SKM-1 (cell line): Measurements from ENCODE around the gene DMD.
"Not testable (repeated sequence)": the region's sequence is repeated elsewhere in the genome, so short reads cannot be mapped to it uniquely, and the experiment has no call there.

Source experiments
- DNase-seq: peaks from one replicate; lab custom pipeline; 2025; ENCODE audit not compliant: unreplicated experiment; lab: John Stamatoyannopoulos, UW

Gene DMD

DNA sequence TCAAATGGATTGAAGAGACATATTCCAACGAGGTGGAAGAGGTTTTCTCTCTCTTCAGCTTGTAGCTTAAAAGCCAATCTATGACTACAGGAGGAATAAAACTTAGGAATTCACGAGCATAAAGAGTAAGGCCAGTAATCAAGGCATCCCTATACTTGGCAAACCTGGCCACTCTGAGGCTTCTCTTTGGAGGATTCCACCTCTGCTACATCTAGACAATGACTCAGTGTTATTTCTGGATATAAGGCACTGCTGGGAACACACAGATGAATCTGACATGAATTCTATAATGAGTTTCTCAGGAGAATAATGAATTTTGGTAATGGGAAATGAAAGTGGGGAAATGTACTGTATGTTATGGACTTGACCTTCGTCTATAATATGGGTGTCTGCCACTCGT lies 1123.7 kb downstream of the DMD start:
- no peak for DNase-seq

- DNase-seq: no peak
Observed at GRCh38 chrX:32084757-32085156, 1126.6 kb downstream of the DMD start.

- no peak for DNase-seq
Observed at GRCh38 chrX:32048285-32048684, 1163.1 kb downstream of the DMD start.

GRCh38 chrX:32045149-32045548 lies 1166.2 kb downstream of the DMD start:
- no peak for DNase-seq

GRCh38 chrX:32041181-32041580 lies 1170.2 kb downstream of the DMD start:
- no peak for DNase-seq

DNA sequence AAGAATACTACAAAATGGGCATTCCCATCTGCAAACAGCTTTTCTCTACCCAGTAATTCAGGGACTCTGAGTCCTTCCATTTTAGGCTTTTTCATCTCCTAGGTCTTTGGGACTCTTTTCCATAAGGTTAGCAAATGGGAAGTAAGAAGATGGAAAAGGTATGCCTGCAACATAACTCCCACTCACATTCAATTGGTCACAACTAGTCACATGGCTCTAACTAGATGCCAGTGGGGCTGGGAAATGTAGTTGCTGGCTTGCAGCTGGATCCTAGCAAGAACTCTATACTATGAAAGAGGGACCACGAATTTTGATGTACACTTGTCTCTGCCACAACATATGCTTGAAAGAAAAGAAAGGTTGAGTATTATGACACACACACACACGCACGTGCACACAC lies 1184.6 kb downstream of the DMD start:
- DNase-seq: no peak

GRCh38 chrX:32024072-32024471 lies 1187.3 kb downstream of the DMD start:
- no peak for DNase-seq

GRCh38 chrX:32016195-32016594 lies 1195.2 kb downstream of the DMD start:
- DNase-seq: no peak

DNA sequence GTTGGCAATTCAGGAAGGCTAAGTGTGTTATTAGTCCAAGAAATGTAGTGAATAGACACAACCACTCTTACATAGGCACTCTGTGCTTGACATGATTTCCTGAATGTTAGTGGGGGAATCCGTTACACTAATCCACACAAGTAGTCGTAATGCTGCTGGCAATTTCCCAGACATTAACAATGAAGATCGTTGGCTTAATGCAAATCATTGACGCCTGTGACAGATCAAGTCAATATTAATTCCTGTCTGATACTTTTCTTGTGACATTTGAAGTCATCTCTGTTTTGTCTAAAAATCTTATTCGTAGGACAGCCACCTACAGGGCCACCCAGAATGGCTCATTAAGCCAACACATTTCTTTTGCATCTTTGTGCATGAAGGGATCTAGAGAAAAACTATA lies 1200.4 kb downstream of the DMD start:
- no peak for DNase-seq

DNA sequence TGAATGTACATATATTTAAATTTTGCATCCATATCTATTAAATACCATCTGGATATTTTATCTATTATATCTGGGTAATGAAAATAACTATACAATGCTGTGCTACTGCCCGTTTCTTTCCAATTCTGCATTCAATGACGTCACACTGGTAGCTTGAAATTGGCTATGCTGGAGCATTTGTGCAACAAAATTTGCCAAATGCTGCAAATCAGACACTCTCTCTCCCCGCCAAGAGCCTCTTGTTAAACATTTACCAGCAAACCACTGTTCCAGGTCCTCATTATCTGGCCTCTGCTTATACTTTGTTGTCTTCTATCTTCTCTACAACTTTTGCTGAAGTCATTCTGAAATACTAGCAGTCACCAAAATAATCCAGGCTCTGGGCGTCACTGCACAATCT lies 1201.1 kb downstream of the DMD start:
- no peak for DNase-seq

DNA sequence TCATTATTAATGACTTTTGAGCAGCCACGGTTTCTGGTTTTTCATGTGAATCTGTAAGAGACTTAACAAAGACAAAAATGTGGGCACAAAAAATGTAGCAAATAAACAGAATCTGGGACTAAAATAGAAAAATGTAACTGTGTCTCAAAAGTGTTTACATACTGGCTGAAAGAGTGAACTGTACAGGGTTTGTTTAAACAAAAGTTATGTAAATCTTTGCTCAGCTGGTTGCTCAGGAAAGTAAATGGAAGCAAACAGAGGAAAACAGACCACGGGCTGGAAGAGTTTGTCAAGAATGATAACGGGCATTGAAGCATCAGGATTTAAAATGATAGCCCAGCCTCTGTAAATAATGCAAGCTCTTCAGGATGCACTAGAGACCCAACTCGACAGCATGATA lies 1217.7 kb downstream of the DMD start:
- no peak for DNase-seq

DNA sequence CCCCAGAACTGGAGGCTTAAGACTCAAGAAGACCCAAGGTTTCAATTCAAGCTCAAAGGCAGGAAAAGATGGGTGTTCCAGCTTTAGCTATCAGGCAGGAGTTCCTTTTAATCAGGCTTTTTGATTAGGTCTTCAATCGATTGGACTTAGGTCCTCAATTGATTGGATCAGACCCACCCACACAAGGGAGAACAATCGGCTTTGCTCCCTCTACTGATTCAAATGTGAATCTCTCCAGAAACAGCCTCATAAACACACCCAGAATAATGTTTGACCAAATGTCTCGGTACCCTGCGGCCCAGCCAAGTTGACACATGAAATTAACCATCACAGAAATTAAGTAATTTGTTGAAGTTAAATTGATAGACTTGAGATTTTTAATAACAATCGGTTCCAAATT lies 1222.4 kb downstream of the DMD start:
- DNase-seq: no peak

DNA sequence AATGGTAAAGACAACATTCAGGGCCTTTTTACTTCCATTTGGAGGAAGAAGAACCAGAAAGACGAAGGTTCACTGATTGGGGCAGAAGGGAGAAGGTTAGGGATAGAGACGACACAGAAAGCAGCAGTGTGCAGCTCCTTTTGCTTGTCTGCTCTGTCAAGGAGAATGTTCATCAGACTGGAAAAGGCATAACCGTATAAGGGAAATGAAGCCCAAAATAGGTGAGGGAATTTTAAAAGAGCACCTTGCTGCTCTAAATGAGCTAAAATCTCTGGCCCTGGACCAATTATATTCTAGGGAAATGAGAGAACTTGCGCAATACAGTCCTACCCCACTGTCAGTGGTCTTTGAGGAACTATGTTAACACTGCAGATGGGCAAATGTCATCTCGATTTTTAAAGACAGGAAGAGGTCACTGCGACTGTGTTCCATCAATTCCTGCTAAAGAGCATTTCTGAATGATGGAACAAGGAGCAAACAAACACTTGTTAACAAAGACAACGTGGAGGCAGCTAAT lies 1229.7 kb downstream of the DMD start:
- no peak for DNase-seq

DNA sequence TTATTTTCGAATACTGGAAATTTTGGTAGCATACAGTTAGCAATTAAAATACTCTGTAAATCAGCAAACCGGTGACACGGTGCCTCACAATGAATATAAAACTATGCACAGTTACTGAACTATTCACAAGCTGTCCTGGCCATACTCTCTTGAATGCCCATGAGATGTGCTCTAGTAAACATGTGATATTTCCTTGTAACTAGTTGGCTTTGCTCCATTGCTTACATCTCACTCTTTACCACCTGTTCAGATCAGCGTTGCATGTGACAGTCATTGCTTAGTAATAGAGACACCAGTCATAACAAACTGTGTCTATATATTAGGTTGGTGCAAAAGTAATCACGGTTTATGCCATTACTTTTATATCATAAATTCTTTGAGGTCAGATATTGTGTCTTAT lies 1241.6 kb downstream of the DMD start:
- no peak for DNase-seq

GRCh38 chrX:31962256-31962655 lies 1249.1 kb downstream of the DMD start:
- DNase-seq: no peak

DNA sequence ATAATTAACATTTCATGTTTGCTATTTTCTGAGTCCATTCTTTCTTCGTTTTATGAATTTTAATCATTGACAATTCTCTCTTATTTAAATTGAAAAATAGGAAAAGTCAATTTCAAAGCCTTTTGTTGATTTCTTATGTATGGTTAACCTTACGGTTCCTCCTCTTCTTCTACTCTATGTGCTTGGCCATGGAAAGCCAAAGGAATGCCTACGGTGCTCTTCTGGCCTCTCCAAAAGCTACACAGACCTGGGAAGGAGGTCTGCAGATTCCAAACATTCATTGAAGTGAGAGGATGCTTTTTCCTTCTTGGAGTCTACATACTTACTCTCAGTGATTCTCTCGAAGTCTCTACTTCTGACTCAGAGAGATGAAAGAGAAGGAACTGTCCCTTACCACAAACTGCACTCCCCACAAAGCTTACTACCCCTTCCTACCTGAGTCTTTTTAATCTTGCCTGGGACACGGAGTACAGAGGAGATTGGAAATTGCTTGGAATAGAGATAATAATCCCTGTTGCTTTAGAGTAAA lies 1276.4 kb downstream of the DMD start:
- DNase-seq: no peak

- DNase-seq: no peak
Observed at GRCh38 chrX:31934015-31934414, 1277.3 kb downstream of the DMD start.

DNA sequence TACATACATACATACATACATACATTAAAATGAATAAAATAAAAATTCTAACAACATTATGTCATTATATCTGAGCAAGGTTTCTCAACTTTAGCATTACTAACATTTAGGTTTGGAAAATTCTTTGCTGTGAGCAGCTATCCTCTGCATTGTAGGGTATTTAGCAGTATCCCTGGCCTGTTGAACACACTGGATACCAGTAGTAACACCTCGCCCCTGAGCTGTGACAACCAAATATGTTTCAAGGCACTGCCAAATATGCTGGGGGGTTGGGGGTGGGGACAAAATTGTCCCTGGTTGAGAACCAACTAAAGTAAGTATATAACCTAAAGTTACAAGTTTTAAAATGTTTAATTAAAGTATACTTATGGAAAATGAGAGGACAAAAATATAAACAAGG lies 1278.6 kb downstream of the DMD start:
- DNase-seq: no peak

- DNase-seq: not testable (repeated sequence)
Observed at GRCh38 chrX:31932320-31932719, 1279.0 kb downstream of the DMD start.

GRCh38 chrX:31931225-31931624 lies 1280.1 kb downstream of the DMD start:
- no peak for DNase-seq

GRCh38 chrX:31929366-31929765 lies 1282.0 kb downstream of the DMD start:
- DNase-seq: no peak

DNA sequence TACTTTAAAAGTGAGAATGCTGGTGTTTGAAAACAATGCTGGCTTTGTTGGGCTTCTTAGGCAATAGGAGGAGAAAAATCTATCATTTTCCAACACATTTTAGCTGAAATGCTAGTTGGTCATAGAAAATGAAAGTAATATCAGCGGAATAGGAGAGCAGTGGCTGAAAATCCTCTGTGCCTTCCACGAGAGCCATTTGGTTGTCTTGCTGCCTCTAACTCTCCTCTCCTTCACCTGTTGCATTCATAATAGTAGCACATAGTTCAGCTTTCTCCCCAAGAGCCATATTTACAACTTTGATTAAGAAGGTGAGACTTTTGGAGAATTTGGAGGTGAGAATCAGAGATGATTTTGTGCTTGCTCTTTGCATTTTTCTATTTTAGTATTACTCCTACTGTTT lies 1290.1 kb downstream of the DMD start:
- no peak for DNase-seq

- DNase-seq: no peak
Observed at GRCh38 chrX:31909850-31910572, 1301.3 kb downstream of the DMD start.
